RWPE1 (cell line): Measurements from ENCODE around the gene RACK1.
A peak's percentile ranks its signal among the peaks of the same experiment; 100 is the strongest.
"Not testable (repeated sequence)": the region's sequence is repeated elsewhere in the genome, so short reads cannot be mapped to it uniquely, and the experiment has no call there.

Experiments
- CTCF ChIA-PET: fragments of 350-600 bp; sonication (Branson Sonifier 250); formaldehyde crosslinking; extraction: SDS; loops from one replicate; lab custom pipeline; 2021; lab: Yijun Ruan, JAX
- POLR2A ChIA-PET: fragments of 400-600 bp; formaldehyde crosslinking; extraction: SDS; loops from one replicate; lab custom pipeline; 2020; ENCODE audit warnings: antibody characterized with exemption; ENCODE audit not compliant: low non-redundant PET; lab: Yijun Ruan, JAX
- DNase-seq: peaks from one replicate; pipeline ENCODE4 v3.0.0; 2012; ENCODE audit warnings: low spot score
- H3K27ac ChIP-seq: fragments of 450-650 bp; 2 replicates; pipeline ENCODE4 v1.5.1; 2017
- TF ChIP-seq, protein P1 (sequence below): fragments of 450-650 bp; conservative IDR thresholded peaks from 2 replicates; pipeline ENCODE4 v1.5.1; 2017; ENCODE audit warnings: low read depth, mild to moderate bottlenecking

The RACK1 gene

DNA sequence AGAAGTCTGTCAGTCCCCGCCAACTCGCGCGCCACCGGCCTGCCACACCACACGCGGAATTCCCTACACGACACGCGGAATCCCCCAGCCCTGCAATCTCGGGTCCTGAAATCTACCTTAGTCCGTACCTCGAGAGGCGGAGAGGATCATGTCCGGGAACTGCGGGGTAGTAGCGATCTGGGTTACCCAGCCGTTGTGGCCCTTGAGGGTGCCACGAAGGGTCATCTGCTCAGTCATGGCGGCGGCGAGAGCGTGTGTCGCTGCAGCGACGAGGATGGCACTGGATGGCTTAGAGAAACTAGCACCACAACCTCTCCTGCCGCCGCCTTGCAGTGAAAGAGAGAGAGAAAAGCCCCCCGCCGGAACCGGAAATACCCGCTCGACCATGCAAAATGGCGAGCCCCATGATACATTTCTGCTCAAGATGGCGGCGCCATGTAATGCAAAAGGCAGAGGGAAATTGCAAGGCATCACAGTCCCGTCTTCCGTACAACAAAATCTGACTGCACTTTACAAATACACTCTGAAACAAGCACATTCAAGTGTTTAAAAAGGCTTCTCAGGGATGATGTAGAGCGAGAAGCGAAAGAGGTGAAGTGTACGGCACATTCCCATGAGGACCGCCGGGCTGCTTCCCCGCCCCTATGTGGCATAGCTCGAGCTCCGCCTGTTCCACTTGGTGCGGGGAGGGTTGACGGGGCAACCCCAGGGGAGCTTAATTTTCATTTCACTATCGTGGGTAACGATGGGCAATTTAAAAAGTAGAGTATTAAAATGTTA lies at the start of gene RACK1:
RACK1 (minus strand) TSS at position 343 of the 780 bp plus-strand sequence; CDS start at position 237, 106 bp downstream.
- DNase-seq, result peak; percentile 90
- POLR2A ChIA-PET, result interaction anchor here (0.5 to 2.3 kb wide), 2 partner anchors 21 to 24 kb away, joined by 3 to 16 read pairs; partner anchors contain the start of gene TRIM41
- peak within 1 kb of the TSS; percentile 97 for H3K27ac ChIP-seq
- CTCF ChIA-PET, result no interaction called here
- TF ChIP-seq, protein P1, sequence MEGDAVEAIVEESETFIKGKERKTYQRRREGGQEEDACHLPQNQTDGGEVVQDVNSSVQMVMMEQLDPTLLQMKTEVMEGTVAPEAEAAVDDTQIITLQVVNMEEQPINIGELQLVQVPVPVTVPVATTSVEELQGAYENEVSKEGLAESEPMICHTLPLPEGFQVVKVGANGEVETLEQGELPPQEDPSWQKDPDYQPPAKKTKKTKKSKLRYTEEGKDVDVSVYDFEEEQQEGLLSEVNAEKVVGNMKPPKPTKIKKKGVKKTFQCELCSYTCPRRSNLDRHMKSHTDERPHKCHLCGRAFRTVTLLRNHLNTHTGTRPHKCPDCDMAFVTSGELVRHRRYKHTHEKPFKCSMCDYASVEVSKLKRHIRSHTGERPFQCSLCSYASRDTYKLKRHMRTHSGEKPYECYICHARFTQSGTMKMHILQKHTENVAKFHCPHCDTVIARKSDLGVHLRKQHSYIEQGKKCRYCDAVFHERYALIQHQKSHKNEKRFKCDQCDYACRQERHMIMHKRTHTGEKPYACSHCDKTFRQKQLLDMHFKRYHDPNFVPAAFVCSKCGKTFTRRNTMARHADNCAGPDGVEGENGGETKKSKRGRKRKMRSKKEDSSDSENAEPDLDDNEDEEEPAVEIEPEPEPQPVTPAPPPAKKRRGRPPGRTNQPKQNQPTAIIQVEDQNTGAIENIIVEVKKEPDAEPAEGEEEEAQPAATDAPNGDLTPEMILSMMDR, result no peak

DNA sequence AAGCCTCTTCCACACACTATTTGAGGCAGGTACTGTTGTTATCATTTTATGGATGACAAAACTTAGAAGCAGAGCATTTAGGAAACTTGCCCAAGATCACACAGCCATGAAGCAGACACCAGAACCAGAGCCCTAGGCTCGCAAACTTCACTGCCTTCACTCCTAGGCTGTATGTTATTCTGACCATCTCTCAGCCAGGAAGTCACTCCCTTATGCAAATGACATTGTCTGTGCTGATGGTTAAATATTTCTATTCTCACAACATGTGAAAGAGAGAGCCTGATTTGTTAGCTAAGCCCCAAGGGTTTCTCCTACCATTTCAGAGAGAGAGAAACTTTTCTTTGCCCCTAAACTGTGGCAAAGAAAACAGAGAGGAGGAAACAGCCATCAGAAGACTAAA lies 43.6 kb upstream of the RACK1 start:
- POLR2A ChIA-PET, DNase-seq, CTCF ChIA-PET, H3K27ac ChIP-seq: not testable (repeated sequence)

DNA sequence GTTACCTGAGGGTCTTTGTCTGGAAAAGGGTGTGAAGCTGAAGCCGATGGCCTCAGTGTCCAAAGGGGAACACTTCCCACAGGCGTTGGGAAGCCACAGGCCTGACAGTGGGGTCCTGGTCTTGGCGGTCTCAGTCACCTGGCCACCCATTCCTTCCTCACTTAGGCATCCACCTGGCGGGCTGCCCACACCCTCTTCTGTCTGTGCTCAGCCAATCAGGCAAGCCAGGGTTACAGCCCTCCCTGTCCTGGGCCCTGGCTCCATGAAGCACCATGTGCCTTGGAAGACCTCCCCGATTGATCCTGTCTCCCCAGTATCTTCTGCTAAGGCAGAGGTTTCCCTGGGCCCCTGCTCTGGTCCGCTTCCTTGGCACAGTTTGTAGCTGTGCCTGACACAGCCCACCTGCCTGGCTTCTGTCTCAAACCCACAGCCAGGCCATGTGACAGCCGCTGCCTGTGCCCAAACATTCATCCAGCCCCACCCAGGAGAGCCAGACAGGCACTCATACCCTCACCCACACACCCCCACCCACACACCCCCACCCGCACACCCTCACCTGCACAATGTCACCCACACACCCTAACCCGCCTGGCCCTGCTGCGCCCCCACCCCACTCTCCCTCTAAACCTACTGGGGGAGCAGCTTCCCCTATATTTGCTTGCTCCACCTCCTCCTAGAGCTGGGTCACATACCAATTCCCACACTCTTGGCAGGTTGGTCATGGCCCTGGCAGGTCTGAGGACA lies 42.4 kb upstream of the RACK1 start:
- POLR2A ChIA-PET, DNase-seq, H3K27ac ChIP-seq, CTCF ChIA-PET: not testable (repeated sequence)

DNA sequence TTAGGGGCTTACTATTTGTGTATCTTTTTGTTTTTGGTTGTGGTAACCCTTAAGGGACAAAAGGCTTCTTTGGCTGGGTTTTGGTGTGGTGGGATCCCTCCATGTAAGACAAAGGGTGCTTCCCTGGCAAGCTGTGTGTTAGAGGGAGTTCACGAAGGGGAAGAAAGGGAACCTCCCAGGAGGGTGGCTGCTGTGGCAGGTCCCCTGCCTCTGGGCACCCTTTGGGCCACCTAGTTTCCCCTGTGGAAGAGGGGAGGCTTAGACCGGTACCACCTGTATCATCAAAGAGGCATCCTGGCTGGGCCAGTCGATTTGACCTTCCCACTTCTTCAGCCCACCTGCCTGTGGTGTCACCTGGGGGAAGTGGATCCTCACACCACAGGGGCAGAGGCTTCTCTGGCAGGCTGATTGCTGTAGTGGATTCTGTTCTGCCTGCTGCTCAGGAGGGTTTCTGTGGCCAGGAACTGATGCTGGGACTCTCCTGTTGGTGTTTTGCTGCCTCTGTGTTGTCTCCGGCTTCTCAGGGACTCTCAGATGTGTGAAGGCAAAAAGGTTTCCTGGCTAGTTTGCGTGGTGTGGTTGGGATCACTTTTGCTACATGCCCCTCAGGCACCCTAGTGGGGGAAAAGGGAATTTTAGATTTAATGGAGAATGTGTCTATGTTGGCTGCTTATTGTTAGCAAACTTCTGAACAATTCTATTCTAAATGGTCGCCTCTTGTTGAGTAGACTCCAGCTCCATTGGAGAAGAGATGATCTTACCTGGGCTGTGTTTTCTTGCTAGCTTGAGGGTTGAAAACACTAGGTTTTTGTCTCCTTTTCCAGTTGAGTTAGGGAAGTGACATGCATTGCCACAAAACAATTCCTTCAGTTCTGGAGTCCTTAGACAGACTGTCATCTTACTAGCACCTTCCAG lies 40.4 kb upstream of the RACK1 start:
- H3K27ac ChIP-seq, POLR2A ChIA-PET, DNase-seq, CTCF ChIA-PET: not testable (repeated sequence)

DNA sequence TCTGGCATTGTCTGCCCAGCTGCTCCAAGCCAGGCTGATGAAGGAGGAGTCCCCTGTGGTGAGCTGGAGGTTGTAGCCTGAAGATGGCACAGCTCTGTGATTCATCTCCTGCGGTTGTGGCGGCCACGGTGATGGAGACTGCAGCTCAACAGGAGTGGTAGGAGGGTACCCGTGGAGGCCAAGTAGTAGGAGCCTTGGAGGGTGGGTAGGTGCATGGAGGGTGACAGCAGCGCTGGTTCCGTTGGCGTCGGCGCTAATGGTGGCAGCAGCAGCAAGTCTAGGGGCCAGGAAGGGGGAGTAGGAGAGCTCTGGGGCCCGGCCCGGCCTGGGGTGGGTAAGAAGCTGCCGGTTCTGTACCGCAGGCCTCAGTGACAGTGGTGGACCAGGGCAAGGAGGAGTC lies 39.6 kb upstream of the RACK1 start:
- no peak for DNase-seq
- ChIA-PET CTCF (no interaction called here), POLR2A (no interaction called here)
- H3K27ac ChIP-seq, result no peak overlapping the region
- TF ChIP-seq, protein P1, result no peak

DNA sequence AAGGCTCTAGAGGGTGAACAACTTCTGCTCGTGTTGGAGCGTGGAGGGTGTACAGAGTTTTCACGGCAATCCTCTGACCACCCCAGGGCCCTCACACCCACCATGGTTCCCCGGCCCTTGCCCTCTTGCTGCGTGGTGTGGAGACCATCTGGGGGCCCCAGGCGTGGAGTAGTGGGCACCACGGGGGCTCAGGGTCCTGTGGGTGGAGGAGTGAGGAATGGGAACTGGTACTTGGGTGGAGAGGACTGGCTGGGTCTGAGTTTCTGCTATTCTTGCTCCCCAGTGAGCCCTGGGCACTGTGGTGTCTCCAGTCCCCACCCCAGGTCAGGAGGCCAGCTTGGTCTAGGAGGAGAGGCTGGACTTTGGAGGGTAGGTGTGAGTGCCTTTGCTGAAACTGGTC lies 39.2 kb upstream of the RACK1 start:
- no peak overlapping the region for H3K27ac ChIP-seq
- no peak for DNase-seq
- TF ChIP-seq, protein P1, result no peak
- CTCF ChIA-PET, result no interaction called here
- POLR2A ChIA-PET, result no interaction called here

DNA sequence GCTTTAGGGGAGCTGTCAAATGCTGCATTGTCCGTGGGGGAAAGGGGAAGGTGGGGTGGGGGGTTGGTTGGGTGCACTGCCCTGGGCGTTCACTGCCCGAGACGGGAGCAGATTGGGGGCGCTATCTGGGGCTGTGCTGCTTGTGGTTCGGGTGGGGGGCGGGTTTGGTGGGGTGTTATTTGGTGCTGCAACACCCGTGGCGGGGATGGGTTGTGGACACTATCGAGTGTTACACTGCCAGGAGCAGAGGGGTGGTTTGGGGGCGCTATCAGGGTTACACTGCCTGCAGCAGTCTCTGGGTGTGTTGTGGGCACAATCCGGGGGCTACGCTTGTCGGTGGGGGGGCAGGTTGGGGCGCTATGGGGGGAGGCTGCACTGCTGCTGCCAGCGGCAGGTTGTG lies 38.7 kb upstream of the RACK1 start:
- CTCF ChIA-PET, result interaction anchor here (0.6 kb wide), 2 partner anchors 431 to 442 kb away, joined by 3 read pairs; no protein-coding TSS in a partner anchor

DNA sequence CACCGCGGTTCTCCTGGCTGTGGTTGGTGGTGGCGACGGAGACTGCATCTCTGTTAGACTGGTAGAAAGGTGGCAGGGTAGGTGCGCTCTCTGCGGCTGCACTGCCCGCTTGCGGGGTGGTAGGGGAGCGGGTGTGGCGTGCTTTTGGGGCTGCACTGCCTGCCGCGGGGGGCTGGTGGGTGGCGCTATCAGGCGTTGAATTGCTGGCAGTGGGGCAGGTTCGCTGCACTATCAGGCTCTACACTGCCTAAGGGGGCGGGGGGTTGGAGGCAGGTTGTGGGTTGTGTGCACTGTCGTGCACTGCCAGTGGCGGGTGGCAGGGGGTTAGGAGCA lies 38.2 kb upstream of the RACK1 start:
- ChIA-PET POLR2A (no interaction called here), CTCF (interaction anchor here (0.6 kb wide), 2 partner anchors 431 to 442 kb away, joined by 3 read pairs; no protein-coding TSS in a partner anchor)
- no peak for DNase-seq
- H3K27ac ChIP-seq, result no peak overlapping the region
- TF ChIP-seq, protein P1, result no peak

More for the DNA sequence above, 38.7 kb upstream of the RACK1 start:
- H3K27ac ChIP-seq, DNase-seq, POLR2A ChIA-PET: not testable (repeated sequence)
